Stimulated activated CD8-positive, alpha-beta memory T cell treated with anti-CD3 and anti-CD28 coated beads, Interleukin-15, amount 100 ng/mL, for 1 hour (primary cell): Measurements from ENCODE around the gene PRPF39.
"Not testable (repeated sequence)": the region's sequence is repeated elsewhere in the genome, so short reads cannot be mapped to it uniquely, and the experiment has no call there.

ENCODE experiments used
- DNase-seq: peaks from one replicate; pipeline ENCODE4 v3.0.0-alpha.2; 2020; ENCODE audit warnings: low read depth

Gene PRPF39

DNA sequence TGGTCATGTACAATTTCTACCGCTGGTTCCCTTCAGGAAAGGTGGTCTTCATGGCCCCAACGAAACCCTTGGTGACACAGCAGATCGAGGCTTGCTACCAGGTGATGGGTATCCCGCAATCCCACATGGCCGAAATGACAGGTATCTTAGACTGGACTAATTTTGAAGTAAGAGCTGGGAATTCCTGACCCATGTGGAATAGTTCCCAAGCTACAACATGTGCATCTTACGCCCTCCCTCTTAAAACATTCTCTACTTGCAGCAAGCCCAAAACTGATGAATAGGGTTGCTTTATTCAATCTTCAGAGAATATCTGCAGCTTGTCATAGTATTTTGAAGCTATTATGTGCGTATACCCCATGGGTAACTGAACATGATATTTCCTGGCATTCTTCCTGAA is 52.5 kb downstream of the PRPF39 start:
- no peak for DNase-seq

DNA sequence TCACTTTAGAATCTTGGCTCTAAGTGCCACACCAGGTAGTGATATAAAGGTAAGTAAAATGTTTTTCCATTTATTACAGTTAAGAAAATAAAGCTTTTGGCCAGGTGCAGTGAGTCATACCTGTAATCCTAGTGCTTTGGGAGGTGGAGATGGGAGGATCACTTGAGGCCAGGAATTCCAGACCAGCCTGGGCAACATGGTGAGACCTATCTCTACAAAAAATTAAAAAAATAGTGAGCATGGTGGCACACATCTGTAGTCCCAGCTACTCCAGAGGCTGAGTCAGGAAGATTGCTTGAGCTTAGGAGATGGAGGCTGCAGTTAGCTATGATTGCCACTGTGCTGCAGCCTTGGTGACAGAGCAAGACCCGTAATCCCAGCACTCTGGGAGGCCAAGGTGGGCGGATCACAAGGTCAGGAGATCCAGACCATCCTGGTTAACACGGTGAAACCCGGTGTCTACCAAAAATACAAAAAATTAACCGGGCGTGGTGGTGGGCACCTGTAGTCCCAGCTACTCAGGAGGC is 56.8 kb downstream of the PRPF39 start:
- no peak for DNase-seq

DNA sequence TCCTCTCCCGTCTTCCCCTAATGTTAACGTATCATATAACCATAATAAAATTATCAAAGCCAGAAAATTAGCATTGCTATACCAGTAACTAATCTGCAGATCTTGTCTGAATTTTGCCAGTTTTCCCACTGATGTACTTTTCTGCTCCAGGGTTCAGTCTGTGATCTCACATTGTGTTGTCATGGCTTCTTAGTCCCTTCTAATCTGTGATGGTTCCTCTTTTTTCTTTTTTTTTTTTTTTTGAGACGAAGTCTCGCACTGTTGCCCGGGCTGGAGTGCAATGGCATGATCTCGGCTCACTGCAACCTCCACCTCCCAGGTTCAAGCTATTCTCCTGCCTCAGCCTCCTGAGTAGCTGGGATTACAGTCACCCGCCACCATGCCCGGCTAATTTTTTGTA is 58.2 kb downstream of the PRPF39 start:
- DNase-seq = not testable (repeated sequence)

DNA sequence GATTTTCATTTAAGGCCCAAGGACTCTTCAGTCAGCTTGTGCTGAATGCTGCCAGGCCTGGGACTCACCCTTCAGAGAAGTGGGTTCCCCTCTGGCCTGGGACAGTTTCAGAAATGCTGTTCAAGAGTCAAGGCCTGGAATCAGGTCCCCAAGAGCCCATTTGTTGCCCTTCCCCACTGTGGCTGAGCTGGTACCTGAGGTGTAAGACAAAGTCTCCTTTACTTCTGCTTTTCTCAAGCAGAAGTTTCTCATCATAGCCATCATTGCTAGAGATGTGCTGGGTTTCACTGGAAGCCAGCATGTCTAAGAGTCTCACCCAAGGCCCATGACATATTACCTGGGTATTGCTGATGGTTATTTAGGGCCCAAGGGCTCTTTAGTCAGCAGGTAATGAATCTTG is 60.7 kb downstream of the PRPF39 start:
- DNase-seq = no peak

- no peak for DNase-seq
Measured at GRCh38 chr14:45145214-45145613, 61.3 kb downstream of the PRPF39 start.

DNA sequence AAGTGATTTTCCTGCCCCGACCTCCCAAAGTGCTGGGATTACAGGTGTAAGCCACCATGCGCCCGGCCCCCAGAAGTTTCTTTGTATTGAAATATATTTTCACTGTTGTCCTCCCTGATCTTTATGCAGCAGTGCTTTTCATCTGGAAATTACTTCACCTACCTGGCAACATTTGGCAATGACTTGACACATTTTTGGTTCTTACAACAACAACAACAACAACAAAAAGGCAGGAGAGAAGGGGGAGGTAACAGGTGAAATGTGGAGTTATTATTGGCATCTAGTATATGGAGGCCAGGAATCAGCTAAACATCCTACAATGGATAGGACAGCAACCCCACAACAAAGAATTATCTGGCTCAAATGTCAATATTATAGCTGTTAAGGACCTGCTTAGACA is 65.7 kb downstream of the PRPF39 start:
- no peak for DNase-seq

DNA sequence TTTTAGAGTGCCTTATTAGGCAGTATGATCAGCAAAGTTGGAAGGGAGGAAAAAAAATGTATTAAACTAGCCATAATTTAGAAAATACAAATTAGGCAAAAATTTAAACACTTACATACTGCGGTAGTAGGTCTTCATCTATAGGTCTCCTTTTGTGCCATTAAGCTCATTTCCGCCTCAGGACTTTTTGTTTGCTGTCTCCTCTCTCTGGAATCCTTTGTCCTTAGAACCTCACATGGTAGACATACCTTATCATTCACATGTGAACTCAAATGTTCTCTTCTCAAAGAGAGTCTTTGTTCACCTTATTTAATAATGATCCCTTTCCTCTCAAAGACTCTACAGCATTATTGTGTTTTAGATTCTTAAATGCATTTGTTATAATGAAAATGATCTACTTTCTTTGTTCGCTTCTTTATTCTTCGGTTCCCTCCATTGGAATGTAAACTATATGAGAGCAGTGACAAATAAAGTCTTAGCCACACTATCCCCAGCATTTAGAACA is 66.5 kb downstream of the PRPF39 start:
- DNase-seq = no peak

DNA sequence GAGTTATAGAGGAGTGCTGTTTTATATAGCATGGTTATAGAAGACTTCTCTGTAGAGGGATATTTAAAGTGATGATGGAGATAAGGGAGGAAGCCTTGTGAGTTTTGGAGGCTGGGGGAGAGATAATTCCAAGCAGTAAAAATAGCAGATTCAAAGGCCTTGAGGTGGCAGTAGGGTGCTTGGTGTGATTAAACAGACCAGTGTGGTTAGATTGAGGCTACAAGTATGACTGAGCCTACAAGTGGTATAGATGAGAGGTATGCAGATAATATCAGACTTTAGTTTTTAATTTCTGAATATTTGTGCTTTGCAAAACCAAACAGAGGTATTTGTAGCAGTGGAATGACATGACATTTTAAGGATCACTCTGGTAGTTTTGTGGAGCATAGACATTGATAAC is 72.2 kb downstream of the PRPF39 start:
- DNase-seq = no peak
